Calu3 (cell line): ENCODE measurements around the gene SLC7A1. TPM values are rescaled to one million over a fixed set of nuclear protein-coding genes. Genes with fewer than 3 reads are reported as not detected.

ENCODE experiments used
- BruUV-seq: library from RNA; stranded (reverse); fragments of 400-500 nt; replicated peaks from 2 replicates; lab custom pipeline; 2021; lab: Mats Ljungman, UMichigan
- CTCF ChIA-PET: fragments of 300-600 bp; sonication (Branson Sonifier 250); formaldehyde crosslinking; loops from one replicate; lab custom pipeline; 2022; ENCODE audit warnings: antibody characterized with exemption; lab: Charles Lee
- DNase-seq: peaks from one replicate; pipeline ENCODE4 v3.0.0; 2022
- H3K27ac Mint-ChIP-seq: one replicate; pipeline ENCODE4 v1.8.0; 2022; ENCODE audit warnings: mixed read lengths; ENCODE audit not compliant: unreplicated experiment
- H3K27me3 Mint-ChIP-seq: one replicate; pipeline ENCODE4 v1.8.0; 2022; ENCODE audit warnings: mixed read lengths; ENCODE audit not compliant: unreplicated experiment
- H3K36me3 Mint-ChIP-seq: one replicate; pipeline ENCODE4 v1.8.0; 2022; ENCODE audit warnings: mild to moderate bottlenecking, moderate library complexity, mixed read lengths; ENCODE audit not compliant: insufficient read depth, unreplicated experiment
- H3K4me1 Mint-ChIP-seq: one replicate; pipeline ENCODE4 v1.8.0; 2022; ENCODE audit warnings: mild to moderate bottlenecking, low read depth, mixed read lengths; ENCODE audit not compliant: unreplicated experiment
- H3K4me3 Mint-ChIP-seq: one replicate; pipeline ENCODE4 v1.8.0; 2022; ENCODE audit warnings: mild to moderate bottlenecking, low read depth, moderate library complexity, mixed read lengths; ENCODE audit not compliant: unreplicated experiment
- H3K9me3 Mint-ChIP-seq: one replicate; pipeline ENCODE4 v1.8.0; 2022; ENCODE audit warnings: low read depth, mixed read lengths; ENCODE audit not compliant: unreplicated experiment
- CTCF ChIP-seq: fragments of 200-600 bp; IDR thresholded peaks from one replicate; pipeline ENCODE4 v1.8.0; 2022; ENCODE audit warnings: antibody characterized with exemption; ENCODE audit not compliant: unreplicated experiment
- intact Hi-C: fragments of 100-400 bp; cut with micrococcal nuclease; formaldehyde crosslinking; loops from one replicate; pipeline ENCODE4 v1.10.0; 2022; ENCODE audit not compliant: unreplicated experiment
- total RNA-seq: library from RNA; stranded (reverse); gene quantifications from 2 replicates; pipeline ENCODE4 v1.2.3, GENCODE V29; 2022

The SLC7A1 gene
- total RNA-seq, 1 experiment from 2014 or later, result 86.6 TPM

- no peak for DNase-seq
- CTCF ChIA-PET, result no interaction called here
- Mint-ChIP-seq H3K4me3 (no peak overlapping the region), H3K9me3 (no peaks in the 10 kb centered on the region), H3K36me3 (peaks cover 15% of the 10 kb centered on the region), H3K4me1 (no peaks in the 10 kb centered on the region), H3K27me3 (no peaks in the 10 kb centered on the region), H3K27ac (no peak overlapping the region)
- no peak for TF ChIP-seq CTCF
- intact Hi-C loops, result no loop called here
- BruUV-seq, result no TSS peak
Measured at GRCh38 chr13:29527916-29528315, 67.6 kb downstream of the SLC7A1 start.

GRCh38 chr13:29527511-29527910 is 68.0 kb downstream of the SLC7A1 start:
- H3K36me3 Mint-ChIP-seq, result peaks cover 16% of the 10 kb centered on the region
- CTCF ChIA-PET, result interaction anchor here (0.7 kb wide), 1 partner anchor 140 kb away, joined by 4 read pairs; no protein-coding TSS in a partner anchor
- H3K9me3 Mint-ChIP-seq, result no peaks in the 10 kb centered on the region
- intact Hi-C loops, result no loop called here
- no peaks in the 10 kb centered on the region for H3K27me3 Mint-ChIP-seq
- BruUV-seq, result no TSS peak
- no peak overlapping the region for H3K4me3 Mint-ChIP-seq
- no peak for TF ChIP-seq CTCF
- no peak for DNase-seq
- H3K4me1 Mint-ChIP-seq, result no peaks in the 10 kb centered on the region
- H3K27ac Mint-ChIP-seq, result no peak overlapping the region

- H3K4me3 Mint-ChIP-seq, result no peak overlapping the region
- CTCF ChIA-PET, result interaction anchor here (0.7 kb wide), 1 partner anchor 141 kb away, joined by 4 read pairs; no protein-coding TSS in a partner anchor
- no peak overlapping the region for H3K27ac Mint-ChIP-seq
- DNase-seq, result no peak
- no peaks in the 10 kb centered on the region for H3K9me3 Mint-ChIP-seq
- no peaks in the 10 kb centered on the region for H3K27me3 Mint-ChIP-seq
- peaks cover 22% of the 10 kb centered on the region for H3K36me3 Mint-ChIP-seq
- intact Hi-C loops, result no loop called here
- no TSS peak for BruUV-seq
- TF ChIP-seq CTCF, result no peak
- H3K4me1 Mint-ChIP-seq, result no peaks in the 10 kb centered on the region
Measured at GRCh38 chr13:29526741-29527140, 68.7 kb downstream of the SLC7A1 start.

GRCh38 chr13:29525757-29526156 is 69.7 kb downstream of the SLC7A1 start:
- no peaks in the 10 kb centered on the region for H3K27me3 Mint-ChIP-seq
- peaks cover 27% of the 10 kb centered on the region for H3K36me3 Mint-ChIP-seq
- no TSS peak for BruUV-seq
- H3K27ac Mint-ChIP-seq, result no peak overlapping the region
- CTCF ChIA-PET, result no interaction called here
- intact Hi-C loops, result no loop called here
- H3K9me3 Mint-ChIP-seq, result no peaks in the 10 kb centered on the region
- TF ChIP-seq CTCF, result no peak
- DNase-seq, result no peak
- H3K4me3 Mint-ChIP-seq, result no peak overlapping the region
- no peaks in the 10 kb centered on the region for H3K4me1 Mint-ChIP-seq
